GM21786 (cell line): ENCODE data around the gene CPAMD8.

Experiments used
- ATAC-seq: cut with Tn5 transposase; IDR thresholded peaks from one replicate; pipeline ENCODE4 v1.9.1; 2021; ENCODE audit not compliant: unreplicated experiment

The CPAMD8 gene

GRCh38 chr19:16849168-16849567, 177.4 kb downstream of the CPAMD8 start:
- ATAC-seq, result no peak

- no peak for ATAC-seq
Measured at GRCh38 chr19:16847430-16847829, 179.2 kb downstream of the CPAMD8 start.

GRCh38 chr19:16846901-16847300, 179.7 kb downstream of the CPAMD8 start:
- ATAC-seq, result no peak
